Amniotic epithelial cell (primary cell): ENCODE data around the gene ITGB7.

Experiments
- DNase-seq: peaks from one replicate; pipeline ENCODE4 v3.0.0-alpha.2; 2010; ENCODE audit warnings: low read depth

Gene ITGB7

GRCh38 chr12:53230108-53230845, 23.2 kb upstream of the ITGB7 start:
- DNase-seq = no peak

GRCh38 chr12:53229454-53229853, 22.4 kb upstream of the ITGB7 start:
- no peak for DNase-seq

GRCh38 chr12:53227836-53228235, 20.8 kb upstream of the ITGB7 start:
- DNase-seq = no peak

- no peak for DNase-seq
Observed at GRCh38 chr12:53227341-53227740, 20.3 kb upstream of the ITGB7 start.

GRCh38 chr12:53226815-53227214, 19.8 kb upstream of the ITGB7 start:
- DNase-seq = no peak

- no peak for DNase-seq
Observed at GRCh38 chr12:53225635-53226424, 18.8 kb upstream of the ITGB7 start.

GRCh38 chr12:53224897-53225634, 18.0 kb upstream of the ITGB7 start:
- DNase-seq = no peak

GRCh38 chr12:53224061-53224896, 17.2 kb upstream of the ITGB7 start:
- peak; percentile 32 for DNase-seq

- DNase-seq = peak; percentile 65
Observed at GRCh38 chr12:53223389-53224060, 16.5 kb upstream of the ITGB7 start.

- DNase-seq = no peak
Observed at GRCh38 chr12:53222806-53223261, 15.8 kb upstream of the ITGB7 start.

GRCh38 chr12:53222170-53222721, 15.2 kb upstream of the ITGB7 start:
- DNase-seq = no peak

GRCh38 chr12:53221203-53222080, 14.4 kb upstream of the ITGB7 start:
- peak; percentile 51 for DNase-seq

- DNase-seq = peak; percentile 93
Observed at GRCh38 chr12:53220694-53221202, 13.7 kb upstream of the ITGB7 start.

GRCh38 chr12:53219956-53220693, 13.1 kb upstream of the ITGB7 start:
- peak; percentile 85 for DNase-seq

GRCh38 chr12:53219292-53219955, 12.4 kb upstream of the ITGB7 start:
- peak; percentile 51 for DNase-seq

- DNase-seq = no peak
Observed at GRCh38 chr12:53218551-53219291, 11.7 kb upstream of the ITGB7 start.

- no peak for DNase-seq
Observed at GRCh38 chr12:53217931-53218307, 10.9 kb upstream of the ITGB7 start.
